ENCODE results near the gene SF3A1.

SF3A1 gene

DNA sequence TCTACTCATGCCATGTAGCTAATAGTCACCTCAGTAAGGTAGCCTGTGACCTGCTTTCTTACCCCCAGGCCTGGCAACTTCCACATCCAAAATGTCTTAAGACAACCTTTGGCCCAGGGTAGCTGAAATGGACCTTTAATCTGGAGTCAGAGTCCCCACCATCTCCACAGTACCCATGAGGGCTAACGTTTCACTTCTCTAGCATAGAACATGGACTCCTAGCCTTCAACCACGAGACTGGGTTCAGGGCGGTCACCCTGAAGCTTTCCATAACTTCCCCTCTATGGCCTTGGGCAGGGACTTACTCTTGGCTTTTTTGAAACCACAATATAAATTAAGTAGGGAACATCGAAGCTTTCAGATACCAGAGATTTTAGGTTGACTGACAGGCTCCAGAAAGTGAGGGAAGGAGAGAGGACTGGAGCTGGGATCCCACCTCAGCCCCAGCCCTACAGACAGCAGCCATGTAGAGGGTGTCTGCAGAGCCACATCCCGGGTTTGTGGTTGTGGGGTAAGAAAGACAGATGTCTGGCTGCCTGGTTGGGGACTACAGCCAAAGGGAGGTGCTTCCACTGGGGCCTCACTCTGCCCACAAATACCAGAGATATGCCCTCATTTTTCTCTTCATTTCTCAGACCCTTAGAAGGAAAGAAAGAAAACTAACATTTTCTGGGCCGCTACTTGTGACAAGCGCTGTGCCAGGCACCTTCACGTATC is 32.5 kb downstream of the SF3A1 start:
- peak in 1 of 2 experiments; percentile 16 for DNase-seq (ENCODE audit: low read depth in 2 of 2)

DNA sequence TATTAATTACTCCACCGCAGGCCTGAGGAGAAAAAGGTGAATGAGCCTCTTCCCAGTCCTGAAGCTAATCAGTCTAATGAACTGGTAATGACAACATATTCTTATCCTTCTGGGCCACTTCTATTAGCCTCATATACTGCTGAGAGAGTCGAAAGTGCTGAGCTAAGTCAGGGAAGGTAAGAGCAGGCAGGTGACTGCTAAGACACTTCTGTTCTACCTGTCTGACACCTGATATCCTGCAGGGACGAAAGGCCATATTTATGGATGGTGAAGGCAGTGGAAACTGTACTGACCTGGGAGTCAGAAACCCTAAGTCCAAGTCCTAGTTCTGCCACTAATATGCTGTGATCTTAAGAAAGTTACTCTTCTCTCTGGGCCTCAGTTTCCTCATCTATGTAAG is 33.4 kb downstream of the SF3A1 start:
- DNase-seq (ENCODE audit: low read depth in 2 of 2), result no peak

GRCh38 chr22:30321461-30321860 is 35.2 kb downstream of the SF3A1 start:
- DNase-seq (ENCODE audit: low read depth in 2 of 2), result no peak

DNA sequence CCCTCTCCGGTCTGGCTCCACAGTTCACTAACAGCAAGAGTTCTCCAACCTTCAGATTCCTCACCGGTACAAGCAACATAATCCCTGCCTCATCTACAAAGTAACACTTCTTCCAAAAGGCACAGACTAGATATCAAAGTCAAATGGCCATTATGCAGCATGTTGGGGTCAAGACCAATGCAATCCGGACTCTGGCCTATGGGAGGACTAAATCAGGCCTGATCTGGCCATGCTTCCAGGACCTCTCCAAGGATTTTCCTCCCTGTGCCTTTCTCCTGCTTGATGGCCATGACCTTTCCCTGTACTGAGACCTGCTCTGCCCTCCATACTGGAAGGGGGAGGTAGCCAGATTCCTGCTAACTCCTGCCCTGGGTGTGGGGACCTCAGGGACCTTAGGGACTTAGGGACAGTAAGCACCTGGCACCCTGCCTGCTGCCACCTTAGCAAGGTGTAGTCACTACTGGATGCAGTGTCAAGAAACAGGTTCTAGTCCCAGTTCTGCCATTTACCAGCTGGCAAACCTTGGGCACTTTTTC is 36.6 kb downstream of the SF3A1 start:
- DNase-seq (ENCODE audit: low read depth in 2 of 2), result no peak

- DNase-seq (ENCODE audit: low read depth in 2 of 2), result no peak
Measured at GRCh38 chr22:30318799-30319419, 37.8 kb downstream of the SF3A1 start.

DNA sequence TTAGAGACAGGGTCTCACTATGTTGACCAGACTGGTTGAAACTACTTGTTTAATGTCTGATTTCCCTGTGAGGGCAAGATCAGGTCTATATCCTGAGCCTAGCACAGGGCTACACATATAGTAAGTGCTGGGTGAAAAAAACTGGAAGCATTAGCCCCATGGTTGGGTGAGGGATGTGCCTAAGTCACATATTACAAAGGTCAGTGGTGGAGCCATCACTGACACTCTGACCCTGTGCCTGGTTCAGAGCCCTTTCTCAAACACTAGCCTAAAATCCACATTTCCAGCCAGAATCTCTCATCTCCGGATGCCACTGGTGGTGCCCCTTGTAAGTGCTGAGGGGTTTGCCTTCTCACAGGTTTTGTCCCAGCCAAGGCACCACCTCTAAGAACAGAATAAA is 38.9 kb downstream of the SF3A1 start:
- no peak for DNase-seq (ENCODE audit: low read depth in 2 of 2)

DNA sequence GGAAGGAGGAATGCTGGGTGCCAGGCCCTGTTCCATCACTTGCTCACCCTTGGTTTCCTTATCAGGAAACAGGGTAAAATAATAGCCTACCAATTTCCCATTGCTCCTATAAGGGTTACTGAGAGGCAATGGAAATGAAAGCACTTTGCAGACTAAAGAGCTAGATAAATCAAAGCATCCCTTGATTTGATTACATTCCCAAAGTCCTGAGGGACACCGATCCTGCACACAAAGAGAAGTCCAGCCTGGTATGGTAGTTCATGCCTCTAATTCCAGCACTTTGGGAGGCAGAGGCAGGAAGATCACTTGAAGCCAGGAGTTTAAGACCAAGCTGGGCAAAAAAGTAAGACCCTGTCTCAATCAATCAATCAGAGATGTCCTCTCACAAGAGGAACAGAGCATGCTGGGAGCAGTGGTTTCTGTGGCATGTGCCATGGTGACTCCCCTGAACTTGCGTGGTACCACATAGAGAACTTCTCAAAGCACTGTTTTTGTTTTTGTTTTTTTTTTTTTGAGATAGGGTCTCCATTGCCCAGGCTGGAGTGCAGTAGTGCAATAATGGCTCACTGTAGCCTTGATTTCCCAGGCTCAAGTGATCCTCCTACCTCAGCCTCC is 40.6 kb downstream of the SF3A1 start:
- DNase-seq (ENCODE audit: low read depth in 2 of 2), result no peak

DNA sequence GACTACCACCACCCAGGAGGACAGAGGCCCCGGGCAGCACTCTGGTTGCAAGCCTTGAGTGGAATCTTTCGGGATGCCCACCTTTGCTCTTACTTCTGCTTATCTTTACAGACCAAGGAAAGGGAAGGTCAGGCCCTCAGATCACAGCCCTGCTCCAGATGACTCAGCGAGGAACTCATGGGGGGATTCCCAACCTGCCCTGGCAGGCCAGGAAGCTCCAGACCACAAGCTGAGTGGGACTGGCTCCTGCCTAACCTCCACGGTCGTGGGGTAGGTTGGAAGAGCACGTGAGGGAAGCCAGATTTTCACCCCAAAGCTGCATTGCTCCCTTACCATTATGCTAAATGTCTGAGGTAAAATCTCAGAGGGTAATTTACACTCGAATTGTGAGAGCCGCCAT is 41.8 kb downstream of the SF3A1 start:
- no peak for DNase-seq (ENCODE audit: low read depth in 2 of 2)

GRCh38 chr22:30313527-30314363 is 42.9 kb downstream of the SF3A1 start:
- no peak for DNase-seq (ENCODE audit: low read depth in 2 of 2)

DNA sequence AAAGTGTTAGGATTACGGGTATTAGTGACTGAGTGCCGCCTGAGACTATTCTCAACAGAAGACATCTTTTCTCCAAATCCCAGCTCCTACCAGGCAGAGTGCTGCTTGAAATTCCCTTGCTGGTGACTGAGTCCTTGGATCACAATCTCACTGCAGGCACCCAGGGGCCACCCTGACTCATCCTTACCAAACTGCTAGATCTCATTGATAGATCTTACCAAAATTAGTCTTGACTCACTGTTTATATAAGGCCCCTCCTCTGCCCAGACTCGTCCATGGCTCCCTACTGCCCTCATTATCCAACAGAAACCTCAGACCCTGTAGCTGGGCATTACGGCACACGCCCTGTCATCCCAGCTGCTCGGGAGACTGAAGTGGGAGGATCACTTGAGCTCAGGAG is 44.6 kb downstream of the SF3A1 start:
- no peak for DNase-seq (ENCODE audit: low read depth in 2 of 2)

GRCh38 chr22:30310881-30311771 is 45.6 kb downstream of the SF3A1 start:
- DNase-seq (ENCODE audit: low read depth in 2 of 2), result no peak

- no peak for DNase-seq (ENCODE audit: low read depth in 2 of 2)
Measured at GRCh38 chr22:30309951-30310741, 46.5 kb downstream of the SF3A1 start.

GRCh38 chr22:30308518-30309230 is 48.0 kb downstream of the SF3A1 start:
- no peak for DNase-seq (ENCODE audit: low read depth in 2 of 2)

- no peak for DNase-seq (ENCODE audit: low read depth in 2 of 2)
Measured at GRCh38 chr22:30308093-30308492, 48.6 kb downstream of the SF3A1 start.

GRCh38 chr22:30307041-30307574 is 49.6 kb downstream of the SF3A1 start:
- DNase-seq (ENCODE audit: low read depth in 2 of 2), result no peak

GRCh38 chr22:30306627-30307011 is 50.1 kb downstream of the SF3A1 start:
- DNase-seq (ENCODE audit: low read depth in 2 of 2), result no peak

DNA sequence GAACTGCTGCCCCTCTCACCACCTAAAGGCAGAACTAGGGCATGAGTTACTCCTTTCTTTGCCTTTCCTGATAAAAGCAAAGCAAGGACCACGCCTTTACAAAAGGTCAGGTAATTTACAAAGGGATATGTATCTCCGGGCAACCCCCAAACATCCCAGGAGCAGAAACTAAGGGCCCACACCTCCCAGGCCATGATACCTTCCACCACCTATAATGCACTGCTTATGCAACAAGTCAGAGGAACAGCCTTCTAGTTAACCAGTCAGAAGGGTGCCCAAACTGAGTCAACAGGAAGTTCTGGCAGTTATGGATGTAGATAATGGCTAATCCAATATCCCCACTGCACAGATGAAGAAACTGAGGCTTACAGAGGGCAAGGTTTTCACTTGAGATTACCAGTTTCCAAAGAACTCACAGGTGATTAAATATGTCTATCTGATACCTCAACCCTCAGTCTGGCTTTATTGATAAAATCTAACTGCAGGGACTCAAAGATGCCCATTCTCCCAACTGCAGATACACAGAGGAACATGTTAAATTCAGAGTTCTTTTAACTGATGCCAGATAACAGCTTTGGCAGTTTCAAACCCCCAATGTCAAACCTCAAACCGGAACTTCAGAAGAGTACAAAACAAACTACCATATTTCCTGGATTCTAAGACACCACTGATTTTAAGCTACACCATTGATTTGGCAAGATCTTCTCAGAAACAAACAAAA is 50.6 kb downstream of the SF3A1 start:
- no peak for DNase-seq (ENCODE audit: low read depth in 2 of 2)

GRCh38 chr22:30305519-30305905 is 51.2 kb downstream of the SF3A1 start:
- DNase-seq (ENCODE audit: low read depth in 2 of 2), result no peak
